HCT116 (cell line): Measurements from ENCODE around the gene GRHL3. TPM values are rescaled to one million over a fixed set of nuclear protein-coding genes. Genes with fewer than 3 reads are reported as not detected.

Experiments used
- ATAC-seq: fragments of 200-7000 bp; cut with Tn5 transposase; 2 replicates; pipeline ENCODE4 v1.9.1; 2020; ENCODE audit warnings: mild to moderate bottlenecking, moderate library complexity
- BruUV-seq: library from RNA; stranded (reverse); fragments of 400-500 nt; replicated peaks from 2 replicates; lab custom pipeline; 2021; lab: Mats Ljungman, UMichigan
- CTCF ChIA-PET: fragments of 300-600 bp; sonication (Branson Sonifier 250); formaldehyde crosslinking; loops from one replicate; lab custom pipeline; 2021; ENCODE audit warnings: antibody characterized with exemption; lab: Charles Lee
- POLR2A ChIA-PET: fragments of 300-600, 350-600 bp; sonication (Branson Sonifier 250); formaldehyde crosslinking; loops from one replicate; lab custom pipeline; 2021; ENCODE audit warnings: antibody characterized with exemption; lab: Charles Lee
- RAD21 ChIA-PET, 2 experiments: fragments of 300-600 bp; sonication (Branson Sonifier 250); formaldehyde crosslinking; loops; one replicate each; lab custom pipeline; 2023; ENCODE audit warnings: low total read pairs in 2 of 2; ENCODE audit not compliant: uncharacterized antibody in 2 of 2, unreplicated experiment in 2 of 2, low non-redundant PET in 1 of 2; lab: Charles Lee
- DNase-seq: peaks from one replicate; pipeline ENCODE4 v3.0.0-alpha.2; 2010; ENCODE audit warnings: low read depth, low spot score
- H2AFZ ChIP-seq: fragments of 200-600 bp; shearing (Covaris generic), sonication (generic); 2 replicates; pipeline ENCODE4 v1.6.1; 2017; ENCODE audit warnings: low read depth, mixed run types, mixed read lengths, antibody characterized with exemption, low read length; ENCODE audit not compliant: poor library complexity, severe bottlenecking
- H3K27ac ChIP-seq: 2 replicates; pipeline ENCODE4 v1.5.1; 2012; ENCODE audit warnings: low read depth, low read length
- H3K27me3 ChIP-seq: fragments of 200-600 bp; sonication (generic); 2 replicates; pipeline ENCODE4 v1.6.1; 2016; ENCODE audit warnings: mixed run types, low read length, mixed read lengths; ENCODE audit not compliant: insufficient read depth
- H3K36me3 ChIP-seq, 2 experiments: fragments of 200-500 bp in 1 of 2; fragments of 200-600 bp in 1 of 2; sonication (Bioruptor generic) in 1 of 2; sonication (generic) in 1 of 2; 2 replicates each; pipeline versions ENCODE4 v1.5.1 to v1.6.1; 2014 to 2016; ENCODE audit warnings: low read length in 2 of 2, inconsistent platforms in 1 of 2, mixed read lengths in 1 of 2, mixed run types in 1 of 2; ENCODE audit not compliant: insufficient read depth in 2 of 2, control insufficient read depth in 1 of 2
- H3K4me1 ChIP-seq, 2 experiments: fragments of 200-600 bp in 1 of 2; sonication (generic) in 1 of 2; 2 replicates each; pipeline versions ENCODE4 v1.5.1 to v1.6.1; 2012 to 2017; ENCODE audit warnings: low read length in 2 of 2, inconsistent platforms in 1 of 2, mild to moderate bottlenecking in 1 of 2, mixed read lengths in 1 of 2, mixed run types in 1 of 2, moderate library complexity in 1 of 2; ENCODE audit not compliant: insufficient read depth in 2 of 2, control insufficient read depth in 1 of 2
- H3K4me2 ChIP-seq: fragments of 200-600 bp; sonication (generic); 2 replicates; pipeline ENCODE4 v1.6.1; 2017; ENCODE audit warnings: mixed run types, low read length, mixed read lengths
- H3K4me3 ChIP-seq, 2 experiments: fragments of 200-600 bp in 1 of 2; sonication (generic) in 1 of 2; replicated peaks in 1 of 2; 2 replicates each; pipeline ENCODE4 v1.5.1; 2011 to 2016; ENCODE audit warnings: low read length in 2 of 2, control low read depth in 1 of 2, low read depth in 1 of 2, mild to moderate bottlenecking in 1 of 2, mixed read lengths in 1 of 2, mixed run types in 1 of 2
- H3K79me2 ChIP-seq: fragments of 200-600 bp; sonication (generic); 2 replicates; pipeline ENCODE4 v1.6.1; 2017; ENCODE audit warnings: mild to moderate bottlenecking, mixed run types, low read length, moderate library complexity, mixed read lengths; ENCODE audit not compliant: insufficient read depth
- H3K9ac ChIP-seq: fragments of 200-600 bp; sonication (generic); 2 replicates; pipeline ENCODE4 v1.6.1; 2016; ENCODE audit warnings: low read length, mixed read lengths
- H3K9me2 ChIP-seq: fragments of 200-600 bp; sonication (generic), shearing (Covaris generic); 2 replicates; pipeline ENCODE4 v1.6.1; 2017; ENCODE audit warnings: mixed run types, mild to moderate bottlenecking, moderate library complexity; ENCODE audit not compliant: insufficient read depth
- H3K9me3 ChIP-seq, 2 experiments: fragments of 200-500 bp in 1 of 2; fragments of 200-600 bp in 1 of 2; sonication (Bioruptor generic) in 1 of 2; sonication (generic) in 1 of 2; 2 replicates each; pipeline ENCODE4 v1.6.1; 2014 to 2017; ENCODE audit warnings: low read length in 2 of 2, mixed read lengths in 2 of 2, inconsistent platforms in 1 of 2, low read depth in 1 of 2, mild to moderate bottlenecking in 1 of 2, mixed run types in 1 of 2, moderate library complexity in 1 of 2; ENCODE audit not compliant: control insufficient read depth in 1 of 2, insufficient read depth in 1 of 2
- H4K20me1 ChIP-seq: fragments of 200-600 bp; sonication (generic), shearing (Covaris generic); 2 replicates; pipeline ENCODE4 v1.6.1; 2017; ENCODE audit warnings: mixed run types, mild to moderate bottlenecking, moderate library complexity; ENCODE audit not compliant: insufficient read depth
- CEBPB ChIP-seq: IDR thresholded peaks from 2 replicates; pipeline ENCODE4 v1.6.1; 2012; ENCODE audit warnings: low read depth
- CTCF ChIP-seq, 3 experiments: fragments of 200-600 bp in 1 of 3; sonication (generic) in 1 of 3; IDR thresholded peaks in 2 of 3; conservative IDR thresholded peaks in 1 of 3; 2 replicates each; pipeline ENCODE4 v1.5.1; 2012 to 2017; ENCODE audit warnings: low read depth in 2 of 3, low read length in 2 of 3, antibody characterized with exemption in 1 of 3, borderline replicate concordance in 1 of 3, control low read depth in 1 of 3, mild to moderate bottlenecking in 1 of 3, mixed read lengths in 1 of 3, mixed run types in 1 of 3, moderate library complexity in 1 of 3; ENCODE audit not compliant: insufficient read depth in 1 of 3
- EZH2 ChIP-seq: fragments of 200-600 bp; sonication (generic); IDR thresholded peaks from 2 replicates; pipeline ENCODE4 v1.6.1; 2017; ENCODE audit warnings: antibody characterized with exemption, mixed run types
- FOSL1 ChIP-seq: IDR thresholded peaks from 2 replicates; pipeline ENCODE4 v1.6.1; 2012; ENCODE audit warnings: low read depth
- JUND ChIP-seq: IDR thresholded peaks from 2 replicates; pipeline ENCODE4 v1.6.1; 2012
- RAD21 ChIP-seq: IDR thresholded peaks from 2 replicates; pipeline ENCODE4 v1.6.1; 2012; ENCODE audit warnings: low read depth, mild to moderate bottlenecking
- YY1 ChIP-seq: IDR thresholded peaks from 2 replicates; pipeline ENCODE4 v1.6.1; 2011; ENCODE audit warnings: low read length, low read depth, moderate library complexity, mild to moderate bottlenecking; ENCODE audit not compliant: insufficient replicate concordance; ENCODE audit errors: extremely low read depth
- ZBTB33 ChIP-seq: IDR thresholded peaks from 2 replicates; pipeline ENCODE4 v1.6.1; 2011; ENCODE audit warnings: mild to moderate bottlenecking, low read length, moderate library complexity; ENCODE audit not compliant: insufficient replicate concordance; ENCODE audit errors: extremely low read depth
- ZFX ChIP-seq: fragments of 450-650 bp; IDR thresholded peaks from 2 replicates; pipeline ENCODE4 v1.6.1; 2017
- ZNF274 ChIP-seq: fragments of 200-500 bp; sonication (Bioruptor generic); IDR thresholded peaks from 2 replicates; pipeline ENCODE4 v1.6.1; 2014; ENCODE audit warnings: mild to moderate bottlenecking, low read depth, low read length, inconsistent platforms
- intact Hi-C: fragments of 100-400 bp; cut with micrococcal nuclease; formaldehyde crosslinking; loops from 2 replicates; pipeline ENCODE4 v1.10.0; 2022
- total RNA-seq: library from RNA; stranded (reverse); gene quantifications from one replicate; pipeline ENCODE4 v1.2.1, GENCODE V29; 2021; ENCODE audit not compliant: unreplicated experiment
- TF ChIP-seq, protein P1 (sequence below): IDR thresholded peaks from 2 replicates; pipeline ENCODE4 v1.6.1; 2012; ENCODE audit warnings: low read depth

The GRHL3 gene
- total RNA-seq, 1 experiment from 2014 or later = 1.0 TPM

- no peaks in the 10 kb centered on the region for H3K9me3 ChIP-seq
- H3K9me2 ChIP-seq = no peaks in the 10 kb centered on the region
- CTCF ChIA-PET = no interaction called here
- POLR2A ChIA-PET = no interaction called here
- RAD21 ChIA-PET = no interaction called here
- H3K36me3 ChIP-seq = no peaks in the 10 kb centered on the region
- H4K20me1 ChIP-seq = no peaks in the 10 kb centered on the region
- H2AFZ ChIP-seq = no peak overlapping the region
- no peak for DNase-seq
- H3K27ac ChIP-seq = no peak overlapping the region
- H3K27me3 ChIP-seq = peaks cover 5% of the 10 kb centered on the region; the same call in 1 of the 2 replicates
- ATAC-seq = no peak
- no peak overlapping the region for H3K4me2 ChIP-seq
- no TSS peak for BruUV-seq
- no peak overlapping the region for H3K4me3 ChIP-seq
- no peaks in the 10 kb centered on the region for H3K79me2 ChIP-seq
- TF ChIP-seq CEBPB (no peak), ZFX (no peak), JUND (no peak), FOSL1 (no peak), ZBTB33 (no peak), RAD21 (no peak), ZNF274 (no peak), EZH2 (no peak), CTCF (IDR thresholded peaks at IDR 0.05 in 2 of 3, conservative IDR thresholded peaks at IDR 0.05 in 1 of 3; ENCODE audit: borderline replicate concordance in 1 of 3, insufficient read depth in 1 of 3, low read depth in 2 of 3, low read length in 2 of 3) (no peak), YY1 (no peak)
- TF ChIP-seq, protein P1, sequence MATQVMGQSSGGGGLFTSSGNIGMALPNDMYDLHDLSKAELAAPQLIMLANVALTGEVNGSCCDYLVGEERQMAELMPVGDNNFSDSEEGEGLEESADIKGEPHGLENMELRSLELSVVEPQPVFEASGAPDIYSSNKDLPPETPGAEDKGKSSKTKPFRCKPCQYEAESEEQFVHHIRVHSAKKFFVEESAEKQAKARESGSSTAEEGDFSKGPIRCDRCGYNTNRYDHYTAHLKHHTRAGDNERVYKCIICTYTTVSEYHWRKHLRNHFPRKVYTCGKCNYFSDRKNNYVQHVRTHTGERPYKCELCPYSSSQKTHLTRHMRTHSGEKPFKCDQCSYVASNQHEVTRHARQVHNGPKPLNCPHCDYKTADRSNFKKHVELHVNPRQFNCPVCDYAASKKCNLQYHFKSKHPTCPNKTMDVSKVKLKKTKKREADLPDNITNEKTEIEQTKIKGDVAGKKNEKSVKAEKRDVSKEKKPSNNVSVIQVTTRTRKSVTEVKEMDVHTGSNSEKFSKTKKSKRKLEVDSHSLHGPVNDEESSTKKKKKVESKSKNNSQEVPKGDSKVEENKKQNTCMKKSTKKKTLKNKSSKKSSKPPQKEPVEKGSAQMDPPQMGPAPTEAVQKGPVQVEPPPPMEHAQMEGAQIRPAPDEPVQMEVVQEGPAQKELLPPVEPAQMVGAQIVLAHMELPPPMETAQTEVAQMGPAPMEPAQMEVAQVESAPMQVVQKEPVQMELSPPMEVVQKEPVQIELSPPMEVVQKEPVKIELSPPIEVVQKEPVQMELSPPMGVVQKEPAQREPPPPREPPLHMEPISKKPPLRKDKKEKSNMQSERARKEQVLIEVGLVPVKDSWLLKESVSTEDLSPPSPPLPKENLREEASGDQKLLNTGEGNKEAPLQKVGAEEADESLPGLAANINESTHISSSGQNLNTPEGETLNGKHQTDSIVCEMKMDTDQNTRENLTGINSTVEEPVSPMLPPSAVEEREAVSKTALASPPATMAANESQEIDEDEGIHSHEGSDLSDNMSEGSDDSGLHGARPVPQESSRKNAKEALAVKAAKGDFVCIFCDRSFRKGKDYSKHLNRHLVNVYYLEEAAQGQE = no peak
- H3K9ac ChIP-seq = no peak overlapping the region
- H3K4me1 ChIP-seq = peaks cover 38 to 43% of the 10 kb centered on the region in 2 experiments
- intact Hi-C loops = no loop called here
These were observed 37.6 kb upstream of the GRHL3 start for GRCh38 chr1:24281591-24281990.
